HG03108 (cell line): Measurements from ENCODE around the gene PRPF40B.
A peak's percentile ranks its signal among the peaks of the same experiment; 100 is the strongest.

Experiments
- ATAC-seq: cut with Tn5 transposase; IDR thresholded peaks from one replicate; pipeline ENCODE4 v1.9.1; 2021; ENCODE audit warnings: moderate library complexity; ENCODE audit not compliant: unreplicated experiment

Gene PRPF40B

DNA sequence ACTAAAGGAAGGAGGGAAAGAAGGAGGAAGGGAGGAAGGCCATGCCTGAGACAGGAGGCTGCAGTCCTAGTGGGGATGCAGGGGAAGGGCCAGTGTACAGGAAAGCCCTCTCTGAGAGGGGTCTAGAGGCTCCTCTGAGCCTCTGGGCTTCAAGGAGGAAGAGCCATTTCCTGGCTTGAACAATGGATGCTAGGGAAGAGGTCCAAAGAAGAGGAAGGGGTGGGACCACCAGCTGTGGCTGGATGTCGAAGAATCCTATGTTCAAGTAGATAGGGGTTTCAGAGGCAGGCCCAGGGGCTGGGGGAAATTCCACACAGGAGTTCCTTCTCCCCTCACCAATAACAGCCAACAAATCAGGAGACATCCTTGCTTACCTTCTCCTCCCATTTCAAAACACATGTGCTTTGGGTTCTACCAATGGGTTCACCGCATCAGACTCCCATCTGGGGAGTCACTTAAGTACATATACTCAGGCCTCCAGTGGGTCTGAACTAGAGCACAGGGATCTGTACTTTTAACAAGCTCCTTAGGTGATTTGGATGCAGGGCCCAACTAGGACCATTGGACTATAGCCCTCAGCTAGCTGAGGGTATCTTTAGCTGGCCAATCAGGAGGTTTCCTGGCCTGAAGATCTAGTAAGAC lies 32.4 kb downstream of the PRPF40B start:
- ATAC-seq, result no peak

- ATAC-seq, result no peak
Measured at GRCh38 chr12:49658276-49658675, 34.9 kb downstream of the PRPF40B start.

GRCh38 chr12:49659753-49660152 lies 36.4 kb downstream of the PRPF40B start:
- no peak for ATAC-seq

GRCh38 chr12:49661191-49661590 lies 37.8 kb downstream of the PRPF40B start:
- no peak for ATAC-seq

- ATAC-seq, result no peak
Measured at GRCh38 chr12:49661746-49662145, 38.4 kb downstream of the PRPF40B start.

- peak; percentile 68 for ATAC-seq
Measured at GRCh38 chr12:49662998-49663843, 39.9 kb downstream of the PRPF40B start.

DNA sequence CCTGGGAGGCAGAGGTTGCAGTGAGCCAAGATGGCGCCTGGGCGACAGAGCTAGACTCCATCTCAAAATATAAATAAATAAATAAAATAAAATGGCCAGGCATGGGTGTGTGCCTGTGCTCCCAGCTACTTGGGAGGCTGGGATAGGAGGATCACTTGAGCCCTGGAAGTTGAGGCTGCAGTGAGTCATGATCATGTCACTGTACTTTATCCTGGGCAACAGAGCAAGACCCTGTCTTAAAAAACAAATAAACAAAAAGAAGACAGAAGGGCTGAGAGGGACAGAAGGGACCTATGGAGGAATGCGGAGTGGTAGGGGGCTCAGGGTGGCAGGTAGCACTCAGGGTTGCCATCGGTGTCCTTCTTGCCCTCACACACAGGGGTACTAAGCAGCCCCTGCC lies 40.8 kb downstream of the PRPF40B start:
- no peak for ATAC-seq

- peak; percentile 47 for ATAC-seq
Measured at GRCh38 chr12:49664591-49665239, 41.4 kb downstream of the PRPF40B start.

DNA sequence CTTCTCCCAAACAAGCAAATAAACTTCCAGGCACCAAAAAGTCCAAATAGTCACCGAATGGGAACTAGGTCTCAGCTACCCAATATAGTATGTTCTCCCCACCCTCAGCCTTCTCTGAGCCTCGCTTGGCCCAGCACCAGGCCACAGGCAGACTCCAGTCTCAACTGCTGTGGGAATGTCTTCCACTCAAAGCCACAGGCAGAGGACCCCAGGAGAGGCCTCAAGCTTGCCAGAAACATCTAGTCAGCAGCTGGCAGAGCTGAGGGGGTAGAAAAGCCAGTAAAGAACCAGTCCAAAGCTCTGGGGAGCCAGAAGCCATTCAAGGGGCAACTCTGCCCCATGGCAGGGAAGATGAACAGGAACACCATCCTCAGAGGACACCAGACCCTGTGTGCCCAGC lies 42.0 kb downstream of the PRPF40B start:
- ATAC-seq, result no peak

GRCh38 chr12:49666176-49666575 lies 42.8 kb downstream of the PRPF40B start:
- ATAC-seq, result no peak

DNA sequence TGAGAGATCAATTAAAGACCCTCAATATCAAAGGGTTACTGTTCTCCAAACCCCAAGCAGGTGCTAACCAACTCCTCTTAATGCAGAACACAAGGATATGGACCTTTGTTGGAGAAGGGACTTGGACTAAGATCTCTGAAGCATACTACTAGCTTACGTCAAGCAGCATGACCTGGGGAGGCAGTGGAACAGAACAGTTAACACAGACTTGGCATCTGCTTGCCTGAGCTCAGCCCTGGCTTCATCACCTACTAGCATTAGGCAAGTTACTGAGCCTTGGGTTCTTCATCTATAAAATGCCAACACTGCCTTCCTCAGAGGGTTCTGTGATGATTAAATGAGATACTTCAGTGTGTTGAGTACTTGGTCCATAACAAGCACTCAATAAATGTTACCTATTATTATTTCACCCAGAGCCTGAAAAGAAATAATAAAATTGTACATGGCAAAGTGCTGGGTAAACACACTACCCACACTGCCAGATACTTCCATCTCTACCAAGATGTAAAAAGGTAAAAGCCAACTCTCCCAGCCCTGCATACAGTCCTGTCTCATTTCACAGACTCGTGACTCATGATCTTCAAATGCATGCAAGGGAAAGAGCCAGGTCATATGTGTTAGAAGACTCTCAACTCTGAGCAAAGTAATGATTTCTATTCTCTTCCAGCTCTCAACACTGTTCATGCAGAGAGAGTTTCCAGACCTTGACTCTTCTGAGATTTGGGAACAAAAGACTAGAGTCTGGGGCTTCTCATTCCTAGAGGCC lies 44.1 kb downstream of the PRPF40B start:
- no peak for ATAC-seq

DNA sequence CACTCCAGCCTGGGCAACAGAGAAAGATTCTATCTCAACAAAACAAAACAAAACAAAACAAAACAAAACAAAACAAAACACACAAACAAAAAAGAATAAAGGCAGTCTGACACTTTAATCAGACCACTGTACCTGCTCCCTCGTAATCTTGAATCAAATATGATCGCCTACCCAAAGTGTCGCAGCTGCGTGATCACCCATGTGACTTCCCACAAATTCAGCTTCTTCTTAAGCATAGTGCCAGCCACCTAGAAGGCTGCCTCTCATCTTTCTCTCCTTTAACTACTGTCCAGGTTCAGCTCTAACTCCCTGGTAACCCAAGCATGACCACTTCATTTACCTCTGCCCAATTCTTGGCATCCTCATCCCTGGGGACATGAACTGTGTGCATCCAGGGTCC lies 46.4 kb downstream of the PRPF40B start:
- ATAC-seq, result no peak

- no peak for ATAC-seq
Measured at GRCh38 chr12:49671031-49671765, 47.8 kb downstream of the PRPF40B start.

DNA sequence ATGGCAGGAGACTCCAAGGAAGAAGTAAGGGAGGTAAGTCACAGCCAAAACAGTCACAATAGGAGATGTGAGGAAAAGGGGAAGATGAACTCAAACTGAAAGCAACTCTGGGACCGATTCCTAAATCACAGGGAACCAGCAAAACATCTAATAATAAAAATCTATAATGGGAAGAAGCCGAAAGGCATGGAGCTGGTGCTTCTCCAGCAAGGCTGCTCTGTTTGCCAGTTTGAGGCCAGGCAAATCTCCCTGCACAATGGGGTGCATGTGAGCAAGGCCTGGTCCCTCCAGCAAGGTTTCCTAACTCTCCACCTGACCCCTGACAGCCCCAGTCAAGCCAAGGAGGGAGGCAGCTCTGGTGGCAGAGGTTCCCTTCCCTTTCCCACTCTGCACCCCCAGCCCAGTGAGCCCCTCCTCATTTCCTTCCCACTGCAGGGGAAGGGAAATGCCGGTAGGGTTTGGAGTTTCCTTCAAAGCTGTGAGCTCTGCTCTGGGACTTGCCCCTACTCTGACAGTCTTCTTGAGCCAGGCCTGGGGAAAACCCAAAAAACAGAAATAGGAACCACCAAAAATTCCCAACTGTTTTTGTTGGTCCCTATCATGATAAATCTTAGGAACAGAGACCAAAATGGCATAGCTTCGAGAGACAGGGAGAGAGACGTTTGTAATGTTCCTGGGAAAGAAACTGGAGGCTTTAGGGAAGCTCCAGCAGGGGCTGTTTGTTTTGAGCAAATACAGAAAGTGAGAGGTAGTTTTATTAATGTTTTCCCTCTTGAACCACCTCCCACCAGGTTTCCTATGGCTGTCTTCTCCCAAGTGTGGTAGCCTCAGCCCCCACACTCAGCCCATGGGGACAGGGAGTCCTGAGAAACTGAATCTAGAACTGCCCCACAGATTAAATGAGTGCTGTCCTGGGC lies 49.2 kb downstream of the PRPF40B start:
- ATAC-seq, result no peak

- ATAC-seq, result no peak
Measured at GRCh38 chr12:49673446-49674317, 50.3 kb downstream of the PRPF40B start.

DNA sequence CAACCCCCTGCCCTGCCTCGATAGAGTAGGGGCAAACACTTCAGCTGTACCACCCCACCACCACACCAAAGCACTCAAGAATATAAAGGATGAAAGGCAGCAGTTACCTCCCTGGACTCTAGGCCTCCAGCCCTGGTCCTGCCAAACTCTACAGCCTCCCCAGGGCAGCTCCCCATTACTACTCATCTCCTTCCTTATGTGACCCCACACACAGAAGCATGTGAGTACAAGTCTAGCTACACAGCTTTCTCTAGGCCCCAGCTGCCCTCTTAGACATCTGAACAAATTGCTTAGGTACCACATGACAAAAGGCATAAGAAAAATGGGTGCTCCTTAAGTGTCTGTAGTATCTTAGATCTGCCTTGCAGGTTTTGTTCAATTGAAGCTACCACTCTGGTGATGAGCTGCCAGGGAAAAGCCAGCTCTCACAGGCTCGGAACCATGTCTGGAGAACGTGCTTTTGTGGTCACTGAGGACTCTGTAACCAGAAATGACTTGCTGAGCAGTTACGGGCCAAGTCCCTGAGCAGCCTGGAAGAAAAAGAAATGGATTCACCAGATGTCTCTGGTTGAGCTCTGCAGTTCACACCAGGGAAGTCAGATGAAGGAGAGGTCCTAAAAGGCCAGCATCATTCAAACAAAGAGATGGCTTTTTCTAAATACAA lies 51.1 kb downstream of the PRPF40B start:
- no peak for ATAC-seq

- ATAC-seq, result no peak
Measured at GRCh38 chr12:49675137-49675536, 51.8 kb downstream of the PRPF40B start.

GRCh38 chr12:49678711-49679110 lies 55.4 kb downstream of the PRPF40B start:
- no peak for ATAC-seq
